GM21526 (cell line): ENCODE data around the gene SLC39A5.
"Not testable (repeated sequence)": the region's sequence is repeated elsewhere in the genome, so short reads cannot be mapped to it uniquely, and the experiment has no call there.

Experiments
- ATAC-seq: cut with Tn5 transposase; IDR thresholded peaks from one replicate; pipeline ENCODE4 v1.9.1; 2021; ENCODE audit warnings: moderate library complexity; ENCODE audit not compliant: unreplicated experiment, low FRiP score

SLC39A5 gene

DNA sequence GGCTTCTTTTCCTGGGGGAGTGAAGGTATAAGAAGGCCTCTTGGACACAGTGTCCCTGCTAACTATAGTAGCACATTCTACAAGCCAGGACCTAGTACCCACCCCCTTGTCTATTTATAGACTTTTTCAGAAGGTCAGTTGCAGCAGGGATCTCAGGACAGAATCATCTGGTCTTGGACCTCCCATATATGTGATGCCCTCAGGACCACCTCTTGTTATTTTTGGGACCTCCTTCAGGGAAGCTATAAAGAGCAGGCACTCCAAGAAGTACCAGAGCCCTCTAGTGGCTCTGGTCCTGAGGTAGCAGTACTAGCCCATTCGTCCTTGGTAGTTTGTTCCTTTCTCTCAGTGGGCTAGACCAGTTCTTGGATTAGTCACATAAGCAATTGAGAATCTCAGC is 41.2 kb downstream of the SLC39A5 start:
- no peak for ATAC-seq

DNA sequence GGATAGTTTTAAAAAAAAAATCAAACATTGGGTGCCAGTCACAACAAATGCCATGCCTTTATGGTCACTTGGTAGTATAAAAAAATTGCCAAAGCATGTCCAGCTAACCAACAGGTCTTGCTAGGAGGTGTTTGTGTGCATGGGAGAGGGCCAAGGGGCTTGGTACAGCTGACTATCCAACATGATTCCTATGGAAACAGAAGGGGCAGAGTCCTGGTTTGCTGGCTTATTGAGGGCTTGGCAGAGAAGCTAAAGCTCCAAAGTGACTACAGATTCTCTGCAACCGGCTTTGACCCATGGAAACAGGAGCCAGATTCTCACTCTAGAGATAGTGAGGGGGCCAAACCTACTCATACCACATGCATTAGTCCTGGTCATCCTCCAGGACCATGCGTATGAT is 42.6 kb downstream of the SLC39A5 start:
- ATAC-seq: not testable (repeated sequence)

DNA sequence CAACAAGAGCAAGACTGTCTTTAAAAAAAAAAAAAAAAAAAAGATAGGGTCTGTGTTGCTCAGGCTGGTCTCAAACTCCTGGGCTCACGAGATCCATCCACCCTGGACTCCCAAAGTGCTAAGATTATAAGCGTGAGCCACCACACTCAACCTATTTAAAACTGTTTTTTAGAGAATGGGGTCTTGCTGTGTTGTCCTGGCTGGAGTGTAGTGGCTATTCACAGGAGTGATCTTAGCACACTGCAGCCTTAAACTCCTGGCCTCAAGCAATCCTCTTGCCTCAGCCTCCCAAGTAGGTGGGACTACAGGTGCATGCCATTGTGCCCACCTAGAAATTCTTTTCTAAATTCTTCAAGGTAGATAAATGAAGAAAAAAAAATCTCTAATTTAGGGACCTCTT is 44.4 kb downstream of the SLC39A5 start:
- no peak for ATAC-seq

DNA sequence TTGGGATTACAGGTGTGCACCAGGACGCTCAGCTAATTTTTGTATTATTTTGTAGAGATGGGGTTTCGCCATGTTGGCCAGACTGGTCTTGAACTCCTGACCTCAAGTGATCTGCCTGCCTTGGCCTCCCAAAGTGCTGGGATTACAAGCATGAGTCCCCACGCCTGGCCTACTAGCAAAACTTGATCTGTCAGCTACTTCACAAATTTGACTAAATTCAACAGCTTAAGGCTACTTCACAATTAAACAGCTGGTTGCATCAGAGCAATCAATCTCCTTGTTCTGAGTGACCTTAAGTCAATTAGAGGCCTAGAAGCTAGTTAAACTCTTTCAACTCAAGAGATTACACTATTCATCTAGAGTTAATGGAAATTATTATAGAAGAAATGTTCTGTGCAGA is 49.1 kb downstream of the SLC39A5 start:
- no peak for ATAC-seq

DNA sequence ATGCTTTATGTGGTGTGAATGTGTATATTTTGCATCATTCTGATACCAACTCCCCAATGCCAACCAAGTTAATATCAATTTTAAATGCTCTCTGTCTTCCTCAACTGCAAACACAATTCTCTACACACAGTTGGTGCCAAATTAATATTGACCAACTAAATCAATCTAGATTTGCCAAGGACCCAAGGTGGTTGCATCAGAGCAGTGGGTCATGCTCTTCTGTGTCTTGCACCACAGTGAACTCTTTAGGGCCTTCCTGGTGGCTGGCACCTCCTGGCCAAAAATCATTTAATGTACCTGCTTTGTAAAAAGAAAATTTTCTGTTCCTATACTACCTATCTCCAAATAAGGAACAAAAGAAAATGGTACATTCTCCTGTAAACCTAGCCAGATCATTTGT is 51.0 kb downstream of the SLC39A5 start:
- no peak for ATAC-seq

DNA sequence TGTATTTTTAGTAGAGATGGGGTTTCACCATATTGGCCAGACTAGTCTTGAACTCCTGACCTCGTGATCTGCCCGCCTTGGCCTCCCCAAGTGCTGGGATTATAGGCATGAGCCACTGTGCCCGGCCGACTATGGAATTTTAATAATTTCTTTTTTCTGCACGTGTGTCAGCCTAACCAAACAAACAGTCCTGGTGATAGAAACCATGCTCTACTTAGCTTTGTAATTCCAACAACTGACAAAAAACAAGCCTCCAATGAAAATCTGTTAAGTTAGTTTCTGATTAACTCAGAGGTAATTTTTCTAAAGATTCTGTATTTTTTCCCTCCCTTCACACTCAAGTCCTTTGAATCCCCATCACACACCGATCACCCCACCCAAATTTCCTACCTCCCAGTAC is 52.2 kb downstream of the SLC39A5 start:
- no peak for ATAC-seq

DNA sequence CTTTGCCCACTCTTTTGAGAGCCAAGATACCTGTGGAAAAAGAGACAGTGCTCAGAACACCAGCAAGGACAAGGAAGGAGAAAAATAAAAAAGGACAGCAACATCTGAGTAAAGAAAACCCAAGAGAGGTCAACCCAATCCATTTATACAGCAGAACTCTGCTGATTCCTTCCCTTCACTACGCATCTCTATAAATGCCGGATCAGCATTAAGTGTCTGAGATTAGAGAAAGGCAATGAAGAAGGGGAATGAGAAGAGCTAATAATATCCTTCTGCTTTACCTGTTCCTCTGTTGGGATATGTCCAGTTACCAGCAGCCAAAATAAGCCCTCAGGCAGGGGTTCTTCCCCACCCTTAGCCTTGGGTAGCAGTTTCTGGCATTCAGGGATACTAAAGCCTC is 52.7 kb downstream of the SLC39A5 start:
- ATAC-seq: no peak

DNA sequence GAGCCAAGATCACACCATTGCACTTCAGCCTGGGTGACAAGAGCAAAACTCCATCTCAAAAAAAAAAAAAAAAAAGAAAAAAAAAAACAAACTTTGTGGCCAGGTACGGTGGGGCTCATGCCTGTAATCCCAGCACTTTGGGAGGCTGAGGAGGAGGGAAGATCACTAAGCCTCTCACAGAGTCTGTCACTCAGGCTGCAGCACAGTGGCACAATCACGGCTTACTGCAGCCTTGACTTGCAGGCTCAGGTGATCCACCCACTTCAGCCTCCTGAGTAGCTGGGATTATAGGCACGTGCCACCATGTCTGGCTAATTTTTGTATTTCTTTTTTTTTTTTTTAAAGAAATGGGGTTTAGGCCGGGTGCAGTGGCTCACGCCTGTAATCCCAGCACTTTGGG is 54.4 kb downstream of the SLC39A5 start:
- not testable (repeated sequence) for ATAC-seq

DNA sequence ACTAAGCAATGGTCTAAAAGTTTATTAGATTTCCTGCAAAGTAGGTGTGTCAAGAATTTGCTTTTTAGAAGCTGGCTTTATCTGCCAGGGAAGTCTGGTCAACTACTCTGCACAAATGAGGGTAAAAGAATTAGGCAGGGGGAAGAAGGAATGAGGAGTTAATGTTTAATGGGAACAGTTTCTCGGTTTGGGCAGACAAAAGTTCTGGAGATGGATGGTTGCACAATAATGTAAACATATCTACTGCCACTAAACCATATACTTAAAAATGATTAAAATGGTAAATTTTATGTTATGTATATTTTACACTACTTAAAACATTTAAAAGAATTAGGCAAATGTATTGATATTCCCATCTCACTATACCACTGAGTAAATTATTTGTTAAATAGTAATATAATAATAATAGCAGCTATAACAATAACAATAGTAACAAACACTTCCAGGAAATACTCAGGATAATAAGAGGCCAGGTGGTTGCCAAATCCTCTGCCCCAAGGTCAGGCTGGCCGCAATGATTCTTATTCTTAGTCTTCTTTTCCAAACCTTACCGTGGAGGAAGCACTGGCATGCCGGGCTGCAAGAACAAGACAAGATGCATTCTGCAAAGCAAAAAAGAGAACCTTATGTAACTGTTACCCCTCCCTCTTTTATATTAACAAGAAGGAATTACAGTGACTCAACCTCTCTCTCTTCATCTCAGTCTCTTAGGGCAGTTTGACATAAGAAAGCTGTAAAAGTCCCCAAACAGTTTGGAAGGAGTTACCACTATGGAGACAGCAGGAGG is 56.4 kb downstream of the SLC39A5 start:
- no peak for ATAC-seq
